Measurements from ENCODE around the gene PCSK2. TPM values are rescaled to one million over a fixed set of nuclear protein-coding genes. Genes with fewer than 3 reads are reported as not detected.

Gene PCSK2
- total RNA-seq, 6 experiments from 2014 or later = not detected

GRCh38 chr20:17407550-17407949, 180.7 kb downstream of the PCSK2 start:
- no peaks in the 10 kb centered on the region for H3K9me3 Mint-ChIP-seq
- TF ChIP-seq CTCF (IDR thresholded peaks at IDR 0.05) = no peak
- peaks cover 8% of the 10 kb centered on the region for H3K27me3 Mint-ChIP-seq (ENCODE audit: insufficient read depth)
- H3K4me3 Mint-ChIP-seq = no peak overlapping the region
- no peak for DNase-seq
- no peaks in the 10 kb centered on the region for H3K36me3 Mint-ChIP-seq (ENCODE audit: low read depth)
- H3K4me1 Mint-ChIP-seq (ENCODE audit: low read depth) = no peaks in the 10 kb centered on the region
- no peak overlapping the region for H3K27ac Mint-ChIP-seq

GRCh38 chr20:17417225-17417624, 190.4 kb downstream of the PCSK2 start:
- TF ChIP-seq CTCF (IDR thresholded peaks at IDR 0.05) = no peak
- no peak overlapping the region for H3K4me3 Mint-ChIP-seq

GRCh38 chr20:17418737-17419136, 191.9 kb downstream of the PCSK2 start:
- TF ChIP-seq CTCF (IDR thresholded peaks at IDR 0.05) = no peak
- no peak for DNase-seq
- no peaks in the 10 kb centered on the region for H3K4me1 Mint-ChIP-seq (ENCODE audit: low read depth)
- no peaks in the 10 kb centered on the region; the same call in 1 of the 2 replicates for H3K27me3 Mint-ChIP-seq (ENCODE audit: insufficient read depth)
- peaks cover 20% of the 10 kb centered on the region for H3K9me3 Mint-ChIP-seq
- no peaks in the 10 kb centered on the region for H3K36me3 Mint-ChIP-seq (ENCODE audit: low read depth)
- no peak overlapping the region for H3K27ac Mint-ChIP-seq
- no peak overlapping the region for H3K4me3 Mint-ChIP-seq

More at GRCh38 chr20:17417225-17417624, 190.4 kb downstream of the PCSK2 start:
- Mint-ChIP-seq H3K27ac (no peak overlapping the region), H3K36me3 (ENCODE audit: low read depth) (no peaks in the 10 kb centered on the region), H3K9me3 (peaks cover 20% of the 10 kb centered on the region), H3K27me3 (ENCODE audit: insufficient read depth) (no peaks in the 10 kb centered on the region; the same call in 1 of the 2 replicates), H3K4me1 (ENCODE audit: low read depth) (no peaks in the 10 kb centered on the region)
- no peak for DNase-seq

DNA sequence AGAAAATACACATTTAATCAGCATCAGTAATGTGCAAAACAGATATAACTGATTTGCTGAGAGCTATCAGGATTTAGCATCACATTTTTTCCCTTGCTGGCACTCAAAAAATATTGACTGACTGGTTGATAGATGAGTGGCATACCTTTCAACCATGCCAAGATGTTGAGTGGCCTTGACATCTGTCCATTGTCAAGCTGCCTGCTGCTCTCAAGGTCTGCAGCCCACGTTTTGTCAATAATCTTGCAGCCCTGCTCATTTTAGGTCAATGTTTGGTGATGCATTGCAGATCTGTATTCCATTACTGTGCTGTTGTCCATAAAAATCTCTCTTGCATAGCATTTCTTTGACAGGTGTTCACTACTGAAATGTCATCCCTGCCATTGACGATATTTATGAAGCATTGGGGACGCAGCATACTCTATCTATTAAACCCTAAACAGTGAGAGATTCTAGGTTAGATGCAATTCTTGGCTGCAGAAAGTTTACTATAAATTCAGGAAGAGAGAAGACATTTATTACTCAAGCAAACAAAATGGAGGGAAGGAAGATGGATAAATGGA, 192.7 kb downstream of the PCSK2 start:
- TF ChIP-seq CTCF (IDR thresholded peaks at IDR 0.05) = no peak
- Mint-ChIP-seq H3K27me3 (ENCODE audit: insufficient read depth) (no peaks in the 10 kb centered on the region), H3K36me3 (ENCODE audit: low read depth) (no peaks in the 10 kb centered on the region)

DNA sequence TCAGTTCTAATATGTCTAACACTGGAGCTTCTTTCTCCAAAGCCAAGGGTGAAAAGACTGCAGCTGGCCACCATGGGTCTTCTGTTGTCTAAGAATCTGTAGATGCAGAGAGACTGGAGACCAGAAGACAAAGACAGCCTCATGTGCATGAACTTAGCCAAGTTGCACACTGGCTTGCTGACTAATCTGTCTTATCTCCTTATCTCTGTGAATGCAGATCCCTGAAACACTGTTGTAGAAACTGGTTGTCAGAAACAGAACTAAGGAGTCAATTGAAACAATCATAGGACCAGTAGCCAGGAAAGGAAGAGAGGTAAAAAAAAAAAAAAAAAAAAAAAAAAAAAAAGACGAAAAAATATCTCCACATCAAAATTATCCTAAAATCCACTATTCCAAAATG, 194.7 kb downstream of the PCSK2 start:
- no peak overlapping the region for H3K4me3 Mint-ChIP-seq
- no peak overlapping the region for H3K27ac Mint-ChIP-seq
- no peak for TF ChIP-seq CTCF (IDR thresholded peaks at IDR 0.05)
- H3K36me3 Mint-ChIP-seq (ENCODE audit: low read depth) = no peaks in the 10 kb centered on the region
- no peaks in the 10 kb centered on the region for H3K9me3 Mint-ChIP-seq
- H3K4me1 Mint-ChIP-seq (ENCODE audit: low read depth) = no peaks in the 10 kb centered on the region
- no peaks in the 10 kb centered on the region for H3K27me3 Mint-ChIP-seq (ENCODE audit: insufficient read depth)
- peak; percentile 6 for DNase-seq

More for the DNA sequence above, 192.7 kb downstream of the PCSK2 start:
- peaks cover 13% of the 10 kb centered on the region for H3K9me3 Mint-ChIP-seq
- DNase-seq = no peak
- no peaks in the 10 kb centered on the region for H3K4me1 Mint-ChIP-seq (ENCODE audit: low read depth)
- no peak overlapping the region for H3K4me3 Mint-ChIP-seq
- no peak overlapping the region for H3K27ac Mint-ChIP-seq

All from HFFc6 (cell line).